Breast epithelium (tissue), 3 donors: Measurements from ENCODE around the gene TPST1.

ENCODE experiments used
- CTCF ChIP-seq, 3 donors: fragments of 450-650 bp; IDR thresholded peaks; one replicate each; pipeline ENCODE4 v1.5.1; 2016 to 2017; ENCODE audit warnings: antibody characterized with exemption in 3 of 3, mild to moderate bottlenecking in 3 of 3, moderate library complexity in 3 of 3
- POLR2A ChIP-seq: fragments of 450-650 bp; IDR thresholded peaks from one replicate; pipeline ENCODE4 v1.6.1; 2016; ENCODE audit warnings: antibody characterized with exemption, mild to moderate bottlenecking, moderate library complexity

- TF ChIP-seq CTCF (IDR thresholded peaks at IDR 0.05) (no peak), POLR2A (no peak)
Observed at GRCh38 chr7:66362136-66362535, 157.0 kb downstream of the TPST1 start.
